Measurements from ENCODE around the gene STARD5.

DNA sequence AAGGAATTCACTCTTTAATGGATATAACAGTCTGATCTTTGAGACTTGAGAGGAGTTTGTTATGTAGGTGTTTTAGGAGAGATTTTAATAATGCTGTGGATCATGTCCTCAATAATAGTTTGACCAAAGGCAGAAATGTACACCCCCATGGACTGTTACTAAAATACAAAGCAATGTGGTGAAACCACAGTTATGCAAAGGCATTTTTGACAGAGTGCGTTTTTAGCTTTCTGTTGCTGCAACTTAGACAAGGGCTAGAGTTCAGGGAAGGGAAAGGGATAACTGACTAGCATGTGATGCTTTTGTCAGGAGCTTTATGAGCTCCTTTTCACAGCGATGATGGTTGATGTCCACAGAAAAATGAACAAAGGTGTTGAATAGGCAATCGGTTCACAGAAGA lies 3.6 kb upstream of the STARD5 start:
- TF ChIP-seq, protein P1, sequence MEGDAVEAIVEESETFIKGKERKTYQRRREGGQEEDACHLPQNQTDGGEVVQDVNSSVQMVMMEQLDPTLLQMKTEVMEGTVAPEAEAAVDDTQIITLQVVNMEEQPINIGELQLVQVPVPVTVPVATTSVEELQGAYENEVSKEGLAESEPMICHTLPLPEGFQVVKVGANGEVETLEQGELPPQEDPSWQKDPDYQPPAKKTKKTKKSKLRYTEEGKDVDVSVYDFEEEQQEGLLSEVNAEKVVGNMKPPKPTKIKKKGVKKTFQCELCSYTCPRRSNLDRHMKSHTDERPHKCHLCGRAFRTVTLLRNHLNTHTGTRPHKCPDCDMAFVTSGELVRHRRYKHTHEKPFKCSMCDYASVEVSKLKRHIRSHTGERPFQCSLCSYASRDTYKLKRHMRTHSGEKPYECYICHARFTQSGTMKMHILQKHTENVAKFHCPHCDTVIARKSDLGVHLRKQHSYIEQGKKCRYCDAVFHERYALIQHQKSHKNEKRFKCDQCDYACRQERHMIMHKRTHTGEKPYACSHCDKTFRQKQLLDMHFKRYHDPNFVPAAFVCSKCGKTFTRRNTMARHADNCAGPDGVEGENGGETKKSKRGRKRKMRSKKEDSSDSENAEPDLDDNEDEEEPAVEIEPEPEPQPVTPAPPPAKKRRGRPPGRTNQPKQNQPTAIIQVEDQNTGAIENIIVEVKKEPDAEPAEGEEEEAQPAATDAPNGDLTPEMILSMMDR (IDR thresholded peaks at IDR 0.05), result no peak
- TF ChIP-seq POLR2A (IDR thresholded peaks at IDR 0.05), result no peak

Data from heart left ventricle (tissue), 13 donors.